DMS 273 (cell line): ENCODE results near the gene ARHGAP15.

Experiments
- DNase-seq: peaks from one replicate; lab custom pipeline; 2025; ENCODE audit not compliant: unreplicated experiment; lab: John Stamatoyannopoulos, UW

Gene ARHGAP15

DNA sequence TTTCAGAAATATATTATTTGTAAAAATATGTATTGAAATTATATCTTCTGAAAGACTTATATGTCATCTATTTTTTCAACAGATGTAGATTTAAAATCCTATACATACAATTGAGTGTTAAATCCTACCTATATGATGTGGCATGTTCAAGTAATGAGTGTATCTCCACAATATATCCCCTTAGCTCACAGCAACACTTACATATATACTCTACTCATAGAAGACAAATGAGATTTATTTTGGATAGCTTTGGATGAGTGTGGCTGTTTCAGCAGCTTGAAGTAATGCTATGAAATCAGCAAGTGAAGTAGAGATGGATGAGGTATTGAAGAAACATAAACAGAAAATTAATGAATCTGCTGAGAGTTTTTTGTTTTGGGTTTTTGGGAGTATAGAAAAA is 263.1 kb downstream of the ARHGAP15 start:
- no peak for DNase-seq

DNA sequence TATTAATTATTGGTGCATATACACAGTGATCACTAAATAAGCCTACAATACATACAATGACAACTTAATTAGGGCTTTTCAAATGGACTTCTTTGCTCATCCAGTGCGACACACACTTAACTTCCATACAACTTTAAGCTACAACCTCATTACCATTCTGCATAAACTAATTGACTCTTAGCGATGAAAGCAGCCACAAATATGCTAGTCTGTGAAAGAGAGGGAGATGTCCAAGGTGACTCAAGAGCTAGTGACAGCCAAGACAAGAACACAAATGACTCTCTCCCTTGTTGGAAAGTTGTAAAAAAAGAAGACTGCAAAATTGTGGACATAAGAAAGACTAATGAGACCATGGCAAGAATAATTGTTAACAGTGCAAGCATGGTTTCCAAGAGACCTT is 264.8 kb downstream of the ARHGAP15 start:
- no peak for DNase-seq

DNA sequence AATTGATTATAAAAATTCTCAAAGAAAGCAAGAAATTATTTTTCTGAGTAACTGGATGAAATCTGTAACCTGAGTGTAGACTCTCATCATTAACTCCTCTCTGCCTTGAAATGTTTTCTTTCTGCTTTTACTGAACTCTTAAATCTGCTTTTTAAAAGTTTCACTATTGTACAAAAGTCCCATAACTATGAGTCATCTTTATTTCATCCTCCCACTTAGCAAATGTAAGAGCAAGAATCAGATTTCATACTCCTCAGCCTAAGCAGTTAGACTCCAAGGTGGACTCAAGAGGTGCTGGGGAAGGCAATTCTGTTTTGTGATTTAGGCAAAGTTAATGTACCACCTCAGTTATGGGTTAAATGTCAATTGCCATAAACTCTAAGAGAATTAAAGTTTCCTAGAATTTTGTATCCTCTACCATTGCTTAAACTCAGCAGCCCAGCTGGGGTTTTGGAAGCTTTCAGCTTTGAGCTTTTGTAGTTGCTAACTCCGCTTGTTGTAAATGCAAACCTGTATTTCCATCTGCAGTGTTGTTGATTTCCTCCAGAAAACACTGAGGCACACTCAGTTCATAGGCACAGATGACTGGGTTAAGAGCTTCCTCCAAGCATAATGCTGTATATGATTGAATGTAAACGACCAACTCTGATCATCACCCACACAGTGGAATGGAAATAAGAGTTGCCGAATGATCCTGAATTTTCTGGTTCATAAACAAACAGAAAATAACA is 268.8 kb downstream of the ARHGAP15 start:
- DNase-seq, result peak; percentile 31

DNA sequence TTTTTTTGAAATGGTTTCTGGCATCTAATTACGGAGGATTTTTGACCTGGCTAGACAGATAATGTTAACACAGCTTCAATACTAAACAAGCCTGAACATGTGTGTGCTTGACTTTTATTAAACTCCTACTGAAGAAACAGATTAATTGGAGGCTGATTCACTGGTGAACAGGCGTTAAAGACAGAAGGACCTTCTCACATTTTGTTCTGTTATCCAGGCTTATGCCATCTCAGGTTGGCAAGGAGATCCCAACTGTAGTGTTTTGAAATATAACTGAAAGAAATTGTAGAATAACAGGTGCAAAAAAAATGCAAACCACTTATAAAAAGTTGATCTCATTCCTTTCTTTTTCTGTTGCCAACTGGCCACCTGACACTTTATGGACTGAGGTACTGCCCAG is 269.6 kb downstream of the ARHGAP15 start:
- DNase-seq, result peak; percentile 68

DNA sequence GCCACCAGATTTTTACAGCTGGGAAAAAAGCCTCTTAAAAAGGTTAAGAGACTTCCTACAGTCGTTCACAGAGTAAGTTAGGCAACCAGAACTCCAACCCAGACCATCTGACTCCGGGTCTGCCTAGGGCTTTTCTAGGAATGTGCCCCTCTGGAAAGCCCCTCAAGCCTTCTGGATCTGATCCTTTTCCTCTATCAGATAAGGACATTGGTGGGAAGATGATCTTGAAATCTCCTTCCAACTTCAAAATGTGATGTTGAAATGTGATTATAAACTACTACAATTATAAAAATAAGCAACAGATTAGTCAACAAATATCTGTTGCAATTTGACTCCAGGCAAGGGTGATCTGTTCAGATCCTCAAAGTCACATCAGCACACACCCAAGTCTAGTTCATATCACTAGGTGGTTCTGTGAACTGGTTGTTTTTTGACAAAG is 270.4 kb downstream of the ARHGAP15 start:
- DNase-seq, result no peak

DNA sequence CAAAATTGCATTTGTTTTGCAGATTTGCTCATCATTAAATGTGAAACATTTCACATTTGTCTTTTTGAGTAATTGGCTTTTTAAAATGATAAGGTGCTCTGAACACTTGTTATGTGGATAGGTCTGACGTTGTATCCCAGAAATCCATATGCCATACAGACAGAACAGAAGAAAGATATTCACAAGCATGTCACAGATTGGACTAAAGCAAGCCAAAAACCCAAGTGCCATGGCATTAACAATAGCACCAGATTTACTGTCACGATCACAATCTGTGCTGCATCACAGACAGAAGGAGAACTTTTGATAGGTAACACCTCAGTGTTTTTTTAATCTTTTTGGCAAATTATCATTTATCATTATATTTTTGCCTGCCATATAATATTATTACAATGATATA is 272.6 kb downstream of the ARHGAP15 start:
- no peak for DNase-seq

DNA sequence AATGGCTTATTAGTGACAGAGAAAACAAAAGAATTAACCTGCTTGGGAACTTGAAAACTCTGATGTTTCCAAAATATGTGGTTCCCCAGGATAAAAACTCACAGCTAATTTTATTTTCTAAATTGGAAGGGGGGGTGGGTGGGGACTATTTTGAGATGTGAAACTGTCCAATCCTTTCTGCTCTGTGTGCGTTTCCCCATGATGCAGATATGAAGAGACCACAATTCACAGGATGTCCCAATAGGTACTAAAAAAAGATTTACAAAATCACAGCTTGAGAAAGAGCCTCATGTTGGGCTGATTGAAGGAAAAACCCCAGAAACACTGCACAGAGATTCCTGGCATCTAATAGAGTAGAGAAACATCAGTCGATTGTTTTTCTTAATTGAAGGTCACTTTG is 273.2 kb downstream of the ARHGAP15 start:
- DNase-seq, result no peak

DNA sequence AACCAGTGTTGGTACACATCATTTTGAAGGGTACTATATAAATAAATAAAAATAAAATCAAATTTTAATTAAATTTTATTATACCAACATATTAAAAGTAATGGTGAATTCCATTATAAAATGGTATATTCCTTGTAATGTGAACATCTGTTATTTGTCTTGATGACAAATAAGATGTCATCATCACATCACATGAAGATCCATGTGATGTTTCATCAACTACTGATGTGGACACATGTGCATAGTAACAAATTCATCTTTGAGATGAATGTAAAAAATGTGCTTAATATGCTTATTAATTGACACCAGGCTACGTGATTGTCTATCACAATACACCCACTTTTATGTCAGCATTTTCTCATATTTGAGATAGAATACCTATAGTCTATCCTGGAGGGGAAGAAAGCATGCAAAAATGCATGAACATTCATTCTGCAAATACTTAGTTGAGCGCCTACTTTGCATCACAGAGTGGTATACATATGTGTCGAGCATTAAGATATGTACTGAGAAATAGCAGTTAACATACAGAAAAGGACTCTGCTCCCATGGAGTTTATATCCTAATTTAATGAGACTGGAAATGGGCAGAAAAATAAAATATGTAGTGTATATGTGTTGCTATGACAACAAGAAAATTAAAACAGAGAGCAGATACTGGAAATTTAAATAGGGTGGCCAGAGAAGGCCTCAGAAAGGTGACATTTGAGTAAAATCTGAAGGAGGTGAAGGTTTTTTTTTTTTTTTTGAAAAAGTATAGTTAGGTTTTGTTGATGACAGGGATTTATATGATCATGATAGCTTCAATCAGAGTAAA is 281.1 kb downstream of the ARHGAP15 start:
- no peak for DNase-seq

DNA sequence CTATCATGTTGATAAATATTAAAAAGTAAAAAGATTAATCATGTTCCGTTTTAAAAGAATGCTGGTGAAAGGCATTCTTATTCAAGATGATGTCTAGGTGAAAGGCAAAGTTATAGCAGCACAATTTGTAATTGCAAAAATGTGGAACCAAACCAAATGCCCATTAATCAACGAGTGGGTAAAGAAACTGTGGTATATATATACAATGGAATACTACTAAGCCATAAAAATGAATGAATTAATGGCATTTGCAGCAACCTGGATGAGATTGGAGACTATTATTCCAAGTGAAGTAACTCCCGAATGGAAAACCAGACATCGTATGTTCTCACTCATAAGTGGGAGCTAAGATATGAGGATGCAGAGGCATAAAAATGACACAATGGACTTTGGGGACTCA is 286.4 kb downstream of the ARHGAP15 start:
- DNase-seq, result no peak

DNA sequence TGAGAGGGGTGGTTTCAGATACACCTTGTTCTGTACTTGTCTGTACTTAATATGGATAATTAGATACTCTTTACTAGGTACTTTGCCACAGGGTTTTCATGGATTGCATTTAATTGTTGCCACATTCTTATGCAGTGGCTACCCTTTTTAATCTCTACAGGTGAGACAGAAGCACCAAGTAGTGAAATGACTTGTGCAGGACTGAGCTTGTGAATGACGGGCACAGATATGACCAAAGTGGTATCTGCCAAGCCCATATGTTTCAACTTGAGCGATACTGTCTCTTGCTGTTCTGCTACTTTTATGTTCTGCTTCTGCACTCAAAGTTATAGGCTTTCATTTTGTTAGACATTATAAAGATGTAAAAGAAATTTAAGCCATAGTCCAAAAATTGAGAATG is 288.2 kb downstream of the ARHGAP15 start:
- DNase-seq, result no peak

DNA sequence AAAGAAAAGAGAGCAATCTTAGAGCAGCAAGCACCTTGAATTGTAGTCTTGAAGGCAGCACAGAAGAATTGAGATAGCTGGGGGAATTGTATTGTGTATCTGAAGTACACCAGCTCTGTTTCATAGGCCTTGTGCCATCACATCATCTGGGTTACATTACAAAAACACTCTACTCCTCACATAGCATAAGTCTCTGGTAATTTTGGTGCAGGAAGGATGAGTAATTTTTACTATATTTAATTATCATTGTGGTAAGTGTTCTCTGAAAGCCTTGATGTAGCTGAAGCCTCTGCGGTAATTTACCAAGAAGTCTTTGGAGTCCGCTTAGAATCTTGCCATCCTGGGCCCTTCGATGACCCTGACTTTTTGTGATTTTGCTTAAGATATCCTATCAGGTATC is 291.1 kb downstream of the ARHGAP15 start:
- no peak for DNase-seq

DNA sequence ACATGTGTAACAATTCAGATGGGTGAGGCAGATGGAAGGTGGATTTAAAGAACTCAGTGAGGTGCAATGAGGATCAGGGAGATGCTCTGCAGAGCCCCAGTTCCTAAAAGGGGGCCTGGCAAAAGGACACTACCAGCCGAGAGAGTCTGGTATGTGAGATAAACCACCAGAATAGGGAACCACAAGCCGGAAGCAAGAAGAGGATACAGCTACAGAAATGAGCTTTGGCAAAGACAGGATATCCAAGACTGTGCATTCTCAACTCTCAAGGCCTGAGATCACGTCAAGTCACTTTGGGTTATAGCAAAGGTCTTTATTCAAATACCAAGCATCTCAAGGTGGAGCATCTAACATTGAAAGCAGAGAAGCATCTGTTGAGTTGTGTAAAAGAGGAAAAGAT is 293.5 kb downstream of the ARHGAP15 start:
- no peak for DNase-seq

DNA sequence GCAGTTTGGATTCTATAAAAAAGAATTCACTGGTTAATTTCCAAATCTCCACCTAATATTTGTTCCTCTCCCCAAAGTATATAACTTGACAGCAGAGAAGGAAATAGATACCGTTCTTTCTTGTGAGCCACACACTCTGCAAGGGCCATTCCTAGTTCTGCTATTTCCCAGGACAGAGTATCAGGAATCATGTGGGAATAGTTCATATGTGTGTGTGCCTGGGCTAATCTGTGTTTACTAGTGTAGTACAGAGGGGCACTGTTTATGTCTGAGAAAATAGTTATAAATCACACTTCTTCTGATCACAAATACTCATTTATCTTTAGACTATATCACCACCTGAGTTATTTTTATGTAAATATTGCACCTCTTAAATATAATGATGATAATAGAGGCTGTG is 296.7 kb downstream of the ARHGAP15 start:
- no peak for DNase-seq

DNA sequence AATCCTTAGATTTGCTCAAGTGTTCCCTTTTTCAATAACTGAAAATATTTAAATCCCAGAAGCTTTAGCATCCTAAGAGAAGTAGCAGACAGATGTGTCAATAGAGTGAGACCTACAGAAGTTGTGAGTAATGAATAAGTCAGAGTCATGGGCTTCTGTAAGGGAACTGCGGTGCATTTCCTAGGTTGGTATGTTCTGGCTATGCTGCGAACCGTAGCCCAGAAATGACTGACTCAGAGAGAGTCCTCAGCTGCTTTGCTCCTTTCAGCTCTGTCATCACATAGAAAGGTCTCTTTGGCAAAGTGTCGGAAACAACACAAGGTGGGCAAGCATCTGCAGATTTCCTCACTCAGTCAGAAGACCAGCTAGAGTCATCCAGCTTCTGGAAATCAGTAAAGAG is 297.1 kb downstream of the ARHGAP15 start:
- DNase-seq, result no peak

DNA sequence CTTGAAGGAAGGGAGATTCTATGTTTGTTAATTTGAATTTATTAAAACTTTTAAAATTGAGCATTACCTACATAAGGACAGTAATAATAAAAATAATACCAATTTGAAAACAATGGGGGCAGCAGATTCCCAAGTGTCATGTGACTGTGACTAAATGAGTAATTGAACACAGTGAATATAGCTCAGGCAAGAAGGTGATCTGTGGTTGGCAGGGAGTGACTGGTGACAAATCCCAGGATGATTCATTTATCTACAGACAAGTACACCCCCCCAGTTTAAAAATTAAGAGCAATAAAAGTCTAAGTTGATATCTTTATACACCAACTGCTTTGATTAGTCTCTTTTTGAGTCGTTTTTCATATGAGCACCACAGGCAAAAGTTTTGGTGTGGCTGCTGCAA is 299.5 kb downstream of the ARHGAP15 start:
- no peak for DNase-seq

DNA sequence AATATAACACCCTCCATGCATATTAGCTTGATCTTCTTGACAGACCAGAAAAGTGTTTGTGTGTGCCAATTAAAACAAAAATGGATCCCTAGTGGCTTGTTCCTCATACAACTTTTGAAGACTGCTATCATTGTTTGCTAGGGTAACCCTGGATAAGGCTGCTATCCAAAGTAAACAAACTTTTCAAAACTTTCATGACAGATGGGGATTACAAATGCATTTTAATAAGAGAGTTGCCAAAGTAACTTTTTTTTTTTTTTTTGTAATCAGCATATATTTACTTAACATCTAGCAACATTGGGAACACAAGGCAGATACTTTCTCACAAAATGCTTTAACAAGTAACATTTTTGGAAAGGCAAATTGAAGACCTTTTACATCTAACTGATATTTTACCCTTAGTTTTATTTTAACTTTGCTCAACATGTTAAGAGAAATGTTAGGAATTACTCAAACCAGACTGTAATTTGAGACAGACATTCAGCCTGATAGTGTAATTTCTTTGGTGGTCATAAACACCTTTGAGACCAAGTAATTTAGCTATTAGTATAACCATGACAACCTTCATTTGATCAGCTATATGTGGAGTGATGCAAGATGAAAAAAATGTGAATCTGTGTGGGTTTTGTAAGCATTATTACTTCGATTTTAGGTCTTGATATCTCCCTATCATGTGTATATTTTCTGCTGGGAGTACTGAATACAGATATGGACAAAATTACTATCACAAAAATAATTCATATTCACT is 300.9 kb downstream of the ARHGAP15 start:
- peak; percentile 6 for DNase-seq

DNA sequence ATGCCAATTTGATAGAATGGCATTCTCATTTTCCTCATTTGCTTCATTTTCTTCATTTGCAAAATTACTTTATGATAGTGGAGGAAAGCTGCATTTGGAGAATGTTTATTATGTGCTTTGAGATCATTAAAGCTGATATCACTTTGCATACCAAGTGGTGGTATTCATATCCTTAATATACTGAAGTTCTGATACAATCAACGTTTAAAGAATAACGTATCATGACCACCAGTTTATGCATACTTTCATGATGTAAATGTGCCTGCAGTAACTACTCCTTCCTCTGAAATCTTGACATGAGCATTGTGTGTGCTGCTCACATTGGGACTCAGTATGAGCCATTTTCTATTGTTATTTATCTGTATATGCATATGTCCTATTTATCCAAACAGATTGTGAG is 302.1 kb downstream of the ARHGAP15 start:
- DNase-seq, result no peak

DNA sequence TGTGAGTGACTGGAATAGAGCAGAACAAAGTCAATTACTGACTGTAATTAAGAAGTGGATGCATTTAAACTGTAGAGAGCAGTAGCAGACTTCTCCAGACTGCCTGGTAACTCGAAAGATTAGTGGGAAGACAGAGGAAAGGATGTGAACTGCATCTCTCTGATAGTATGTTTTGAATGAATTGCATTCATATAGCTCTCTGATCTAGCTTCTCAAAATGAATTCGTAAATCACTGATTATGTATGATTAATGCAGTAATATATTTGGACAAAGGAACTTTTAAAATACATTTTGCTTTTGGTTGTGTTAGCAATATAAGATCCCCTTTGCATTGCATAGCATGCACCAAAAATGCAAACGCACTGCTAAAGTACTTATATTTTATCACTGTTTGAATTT is 304.0 kb downstream of the ARHGAP15 start:
- DNase-seq, result no peak

DNA sequence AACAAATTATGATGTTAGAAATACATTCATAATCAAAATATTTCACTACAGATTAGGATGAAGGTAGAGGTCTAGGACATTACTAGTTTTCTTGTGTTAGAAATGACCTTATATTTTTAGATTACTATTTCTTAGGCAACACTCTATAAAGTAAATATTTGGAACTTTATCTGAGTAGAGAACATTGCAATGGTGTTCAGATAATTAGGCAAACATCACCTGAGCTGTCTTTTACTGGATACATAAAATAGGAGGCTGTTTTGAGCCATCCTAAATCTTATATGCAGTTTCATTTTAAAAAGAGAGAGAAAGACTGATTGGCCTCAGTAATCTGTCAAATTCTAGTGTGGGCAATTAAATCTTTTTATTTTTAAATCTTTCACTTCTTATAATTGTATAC is 304.6 kb downstream of the ARHGAP15 start:
- DNase-seq, result no peak

DNA sequence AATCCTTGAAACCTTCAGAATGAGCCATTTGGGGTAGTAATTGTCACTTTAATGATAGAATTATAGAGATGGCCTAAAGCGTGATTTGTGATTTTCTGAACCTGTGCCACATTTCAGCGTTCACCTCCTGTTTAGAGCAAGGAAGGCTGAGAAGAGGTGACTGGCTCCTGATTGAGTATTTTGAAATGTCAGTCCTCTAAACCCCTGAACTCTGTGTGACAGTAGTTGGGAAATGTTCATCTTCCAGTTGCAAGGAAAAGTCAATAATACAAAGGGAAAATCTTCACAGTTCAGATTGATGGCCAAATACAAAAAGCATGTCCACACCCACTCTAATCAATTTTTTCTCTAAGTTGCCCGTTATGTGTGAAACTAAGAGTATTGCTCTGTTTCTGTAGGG is 305.2 kb downstream of the ARHGAP15 start:
- DNase-seq, result no peak

DNA sequence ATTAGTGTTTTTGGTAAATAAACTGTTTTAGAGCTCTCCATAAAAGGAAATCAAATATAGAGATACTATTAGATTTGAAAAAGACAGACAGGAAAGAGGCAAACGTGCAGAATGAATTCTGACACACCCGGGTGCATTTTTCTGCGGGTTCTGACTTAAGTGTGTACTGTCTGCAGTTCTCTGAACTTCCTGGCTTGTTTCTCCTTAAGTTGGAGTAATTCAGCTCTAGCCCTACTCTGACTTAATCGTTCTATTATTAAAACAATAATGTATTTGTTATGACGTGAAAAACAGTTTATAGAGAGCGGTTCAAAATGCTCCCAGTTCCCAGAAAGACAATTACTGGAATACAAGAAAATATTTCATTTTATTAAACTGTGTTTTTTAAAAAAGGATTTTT is 305.9 kb downstream of the ARHGAP15 start:
- no peak for DNase-seq

DNA sequence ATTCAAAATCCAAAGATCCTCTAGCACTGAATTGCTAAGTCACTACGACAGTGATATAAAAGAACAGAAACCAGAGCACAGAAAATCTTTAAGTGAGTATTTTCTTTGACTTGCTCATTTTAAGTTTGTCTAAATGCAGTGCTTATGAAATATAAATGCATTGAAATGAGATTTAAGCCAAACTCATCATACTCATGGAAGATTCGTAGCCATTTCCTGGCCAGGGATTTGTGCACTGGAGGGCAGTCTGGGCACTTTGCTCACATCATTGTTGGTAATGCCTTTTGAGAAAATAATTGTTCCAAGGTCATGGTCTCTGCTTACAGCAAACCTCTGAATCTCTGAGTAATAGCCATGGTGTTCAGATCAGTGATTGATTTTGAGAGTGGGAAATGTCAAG is 307.7 kb downstream of the ARHGAP15 start:
- no peak for DNase-seq
